NCI-H1048 (cell line): ENCODE data around the gene CADPS2.

Experiments
- DNase-seq: peaks from one replicate; lab custom pipeline; 2025; lab: John Stamatoyannopoulos, UW

Gene CADPS2

DNA sequence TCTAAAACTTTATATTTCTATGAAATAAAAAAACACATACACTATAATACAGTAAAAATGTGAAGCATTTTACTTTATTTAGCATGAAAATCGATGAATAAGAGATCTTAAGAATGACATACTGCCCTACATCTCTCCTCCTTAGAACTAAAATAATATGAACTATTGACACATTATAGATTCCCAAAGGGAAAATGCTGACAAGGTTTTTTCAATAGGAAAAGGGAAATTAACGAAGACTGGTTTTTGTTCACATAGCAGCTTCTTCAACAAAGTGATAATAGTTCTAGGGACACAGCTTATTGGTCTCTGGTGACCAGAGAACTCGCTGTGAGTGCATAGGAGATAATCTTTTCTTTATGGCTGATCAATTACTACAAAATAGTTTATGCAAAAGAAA is 523.8 kb downstream of the CADPS2 start:
- no peak for DNase-seq

DNA sequence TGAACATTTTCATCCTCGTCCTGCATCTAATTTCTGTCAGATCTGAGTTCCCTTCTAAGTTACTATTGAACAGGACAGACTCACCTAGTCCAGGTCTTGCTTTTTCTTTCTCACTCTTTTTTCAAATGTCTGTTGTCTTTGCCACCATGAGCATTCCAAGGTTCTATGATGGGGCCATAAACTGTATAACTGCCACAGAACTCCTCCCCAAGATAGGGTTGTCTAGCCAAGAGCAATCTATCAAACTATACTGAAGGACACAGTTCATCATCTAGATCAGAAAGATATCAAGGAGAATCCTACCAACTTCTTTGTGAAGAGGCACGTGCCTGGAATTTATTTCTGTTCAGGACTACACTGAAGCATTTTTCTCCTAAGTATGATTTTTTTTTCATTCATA is 531.6 kb downstream of the CADPS2 start:
- DNase-seq = no peak

DNA sequence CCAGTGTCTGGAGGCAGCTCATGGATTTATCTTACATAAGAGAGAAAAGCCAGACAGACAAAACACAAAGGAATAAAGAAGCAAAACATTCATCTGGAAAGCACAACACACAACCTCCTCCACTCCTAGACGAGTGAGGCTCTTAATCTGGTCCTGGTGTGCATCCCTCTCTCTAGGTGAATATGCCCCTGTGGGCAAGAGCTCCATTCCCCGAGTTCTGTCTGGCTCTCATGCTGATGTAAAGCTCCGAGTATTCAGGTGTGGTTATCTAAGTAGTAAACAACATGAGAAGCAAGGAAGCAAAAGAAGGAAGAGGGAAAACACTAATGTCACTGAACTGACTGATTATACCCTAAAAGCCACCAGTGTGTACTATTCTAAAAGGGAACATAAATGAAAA is 533.8 kb downstream of the CADPS2 start:
- no peak for DNase-seq

DNA sequence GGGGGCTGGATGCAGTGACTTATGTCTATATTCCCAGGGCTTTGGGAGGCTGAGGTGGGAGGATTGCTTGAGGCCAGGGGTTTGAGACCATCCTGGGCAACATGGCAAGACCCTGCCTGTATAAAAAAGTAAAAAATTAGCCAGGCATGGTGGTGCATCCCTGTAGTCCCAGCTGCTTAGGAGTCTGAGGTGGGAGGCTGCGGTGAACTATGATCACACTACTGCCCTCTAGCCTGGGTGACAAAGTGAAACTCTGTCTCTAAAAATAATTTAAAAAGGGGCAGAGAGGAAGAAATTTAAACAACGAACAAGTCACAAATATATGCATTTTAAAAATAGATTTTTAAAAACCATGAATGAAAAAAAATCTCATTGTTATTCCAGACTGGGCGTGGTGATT is 535.6 kb downstream of the CADPS2 start:
- DNase-seq = no peak

DNA sequence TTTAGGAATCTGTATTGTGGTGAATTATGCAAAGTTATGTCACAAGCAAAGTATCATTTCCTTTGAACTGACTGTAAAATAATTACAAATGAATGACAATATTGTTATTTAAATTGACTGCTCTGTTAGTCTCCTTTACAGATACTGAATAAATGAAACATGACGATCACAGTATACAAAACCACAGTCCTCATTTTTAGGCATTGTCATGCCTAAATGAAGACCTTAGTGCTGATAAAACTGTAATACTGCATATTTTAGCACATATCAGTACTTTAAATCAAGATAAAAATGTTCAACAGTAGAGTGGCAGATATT is 542.0 kb downstream of the CADPS2 start:
- no peak for DNase-seq

DNA sequence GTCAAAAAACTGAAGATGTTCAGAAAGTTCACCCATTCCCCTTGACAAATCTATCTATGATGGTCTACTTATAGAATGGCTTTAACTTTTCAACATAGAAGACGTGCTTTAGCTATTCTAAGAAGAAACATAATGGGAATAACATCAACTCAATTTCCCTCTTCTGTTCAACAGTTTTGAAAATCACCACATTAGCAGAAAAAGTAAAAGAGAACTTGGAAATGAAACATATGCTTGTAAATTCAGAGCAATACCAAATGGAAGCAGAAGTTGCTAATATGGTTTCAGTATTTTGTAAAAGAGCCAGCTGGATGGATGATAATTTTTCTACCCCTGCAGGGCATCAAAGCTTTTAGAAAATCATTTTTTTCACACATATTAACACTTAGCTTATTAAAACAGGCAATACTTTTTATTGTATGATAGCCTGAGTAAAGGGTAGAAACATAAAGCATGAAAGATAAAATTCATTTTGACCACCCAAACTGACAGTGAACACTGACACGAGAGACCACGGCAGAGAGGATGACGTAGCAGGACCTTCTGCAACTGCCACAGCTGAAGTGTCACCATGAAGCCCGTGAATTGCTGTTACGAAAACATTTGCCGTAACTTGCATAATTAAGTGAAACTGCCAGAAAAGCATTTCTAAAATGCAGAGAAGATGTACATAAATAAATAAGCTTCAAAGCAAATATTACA is 542.5 kb downstream of the CADPS2 start:
- DNase-seq = no peak

DNA sequence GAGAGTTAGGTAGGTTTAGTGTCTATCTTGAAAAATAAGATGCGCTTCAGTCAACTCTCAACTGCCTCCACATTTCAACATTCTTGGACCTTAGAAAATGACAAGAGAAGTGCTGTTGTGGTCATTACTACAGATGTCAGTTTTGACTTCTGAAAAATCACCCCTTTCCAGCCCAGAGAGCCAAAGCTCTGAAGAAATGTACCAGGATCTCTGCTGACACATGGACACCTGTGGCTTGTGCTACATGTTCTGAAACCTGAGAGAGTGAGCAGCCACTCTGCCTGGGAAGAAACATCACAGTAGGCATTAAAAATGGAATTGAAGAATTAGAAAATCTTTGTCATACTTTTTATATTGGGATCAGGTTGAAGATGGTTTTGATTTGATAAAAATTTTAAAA is 545.8 kb downstream of the CADPS2 start:
- DNase-seq = no peak

DNA sequence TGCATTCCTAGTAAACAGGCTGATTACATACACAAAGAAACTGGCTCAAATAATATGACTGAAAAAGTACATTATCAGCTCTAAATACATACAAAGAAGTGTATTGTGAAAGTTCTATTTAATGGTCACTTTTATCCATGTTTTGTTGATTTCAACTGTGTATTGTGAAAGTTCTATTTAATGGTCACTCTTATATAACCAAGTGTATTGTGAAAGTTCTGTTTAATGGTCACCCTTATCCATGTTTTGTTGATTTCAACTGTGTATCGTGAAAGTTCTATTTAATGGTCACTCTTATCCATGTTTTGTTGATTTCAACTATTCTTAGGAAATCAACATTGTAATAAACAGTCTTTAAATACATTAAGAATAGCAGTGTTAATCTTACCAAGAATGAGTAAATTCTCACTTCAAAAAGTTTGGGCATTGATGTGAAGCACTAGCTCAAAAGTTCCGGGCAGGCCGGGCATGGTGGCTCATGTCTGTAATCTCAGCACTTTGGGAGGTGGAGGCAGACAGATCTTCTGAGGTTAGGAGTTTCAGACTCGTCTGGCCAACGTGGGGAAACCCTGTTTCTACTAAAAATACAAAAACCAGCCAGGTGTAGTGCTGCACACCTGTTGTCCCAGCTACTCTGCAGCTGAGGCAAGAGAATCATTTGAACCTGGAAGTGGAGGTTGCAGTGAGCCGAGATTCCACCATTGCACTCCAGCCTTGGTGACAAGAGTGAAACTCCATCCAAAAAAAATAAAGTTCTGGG is 546.9 kb downstream of the CADPS2 start:
- DNase-seq = no peak

DNA sequence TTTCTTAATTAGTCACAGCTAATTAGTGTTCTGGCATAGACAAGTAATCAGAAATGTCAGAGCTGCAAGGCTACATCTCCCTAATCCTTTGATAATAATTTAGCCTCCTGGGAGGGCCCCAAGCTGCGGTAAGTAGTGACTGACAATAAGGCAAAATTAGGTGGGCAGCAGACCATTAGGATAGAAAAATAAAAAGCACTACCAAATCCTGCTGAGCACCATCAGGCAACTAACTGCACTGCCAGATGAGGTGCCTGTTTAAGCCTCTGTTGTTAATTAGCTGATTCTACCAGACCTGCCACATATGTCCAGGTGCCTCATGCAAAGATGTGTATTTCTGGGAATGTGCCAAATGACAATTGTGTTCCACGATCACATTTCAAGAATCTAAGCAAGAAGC is 549.2 kb downstream of the CADPS2 start:
- DNase-seq = no peak

DNA sequence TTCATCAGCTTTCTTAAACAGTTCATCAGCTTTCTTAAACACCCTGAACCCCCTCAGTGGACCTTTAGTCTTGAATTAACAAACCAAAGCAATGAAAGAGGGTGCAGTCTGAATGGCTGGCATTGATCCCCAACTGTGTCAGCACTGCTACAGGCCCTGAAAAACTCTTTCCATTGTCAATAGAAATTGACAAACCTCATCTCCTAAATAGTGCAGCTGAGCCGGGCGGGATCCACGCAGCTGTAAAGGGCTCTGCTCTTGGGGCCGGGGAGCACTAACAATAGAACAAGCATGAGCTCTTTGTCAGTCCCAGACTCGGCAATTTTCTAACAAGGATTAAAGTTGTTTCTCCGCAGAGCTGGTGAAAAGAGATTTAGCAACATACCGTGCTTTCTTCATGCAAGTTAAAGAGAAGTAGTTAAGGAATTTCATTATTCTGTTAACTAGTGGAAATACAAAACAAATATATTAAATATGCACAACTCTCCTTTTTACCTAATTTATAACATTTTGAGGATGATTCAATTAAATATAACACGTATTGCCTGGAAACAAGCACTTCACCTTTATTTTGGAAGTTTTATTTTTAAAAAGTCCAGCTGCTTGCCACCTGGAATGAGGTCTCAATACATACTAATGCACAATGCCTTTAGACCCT is 557.0 kb downstream of the CADPS2 start:
- DNase-seq = no peak

DNA sequence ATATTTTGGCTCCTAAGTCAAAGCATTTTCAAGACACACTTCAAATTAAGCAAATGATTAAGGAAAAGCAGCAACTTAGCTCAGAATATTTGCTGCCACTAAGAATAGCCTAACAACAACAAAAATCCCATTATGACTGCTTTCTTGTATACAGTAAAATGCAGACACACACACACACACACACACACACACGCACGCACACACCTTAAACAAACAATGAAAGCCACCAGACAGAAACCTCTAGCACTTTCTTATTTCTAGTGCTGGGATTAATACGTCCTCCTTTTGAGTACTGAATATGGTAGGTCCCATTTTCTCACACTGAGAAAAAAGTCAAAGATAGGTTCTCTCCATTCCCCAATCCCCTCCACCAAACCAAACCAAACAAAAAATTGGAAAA is 558.3 kb downstream of the CADPS2 start:
- no peak for DNase-seq

DNA sequence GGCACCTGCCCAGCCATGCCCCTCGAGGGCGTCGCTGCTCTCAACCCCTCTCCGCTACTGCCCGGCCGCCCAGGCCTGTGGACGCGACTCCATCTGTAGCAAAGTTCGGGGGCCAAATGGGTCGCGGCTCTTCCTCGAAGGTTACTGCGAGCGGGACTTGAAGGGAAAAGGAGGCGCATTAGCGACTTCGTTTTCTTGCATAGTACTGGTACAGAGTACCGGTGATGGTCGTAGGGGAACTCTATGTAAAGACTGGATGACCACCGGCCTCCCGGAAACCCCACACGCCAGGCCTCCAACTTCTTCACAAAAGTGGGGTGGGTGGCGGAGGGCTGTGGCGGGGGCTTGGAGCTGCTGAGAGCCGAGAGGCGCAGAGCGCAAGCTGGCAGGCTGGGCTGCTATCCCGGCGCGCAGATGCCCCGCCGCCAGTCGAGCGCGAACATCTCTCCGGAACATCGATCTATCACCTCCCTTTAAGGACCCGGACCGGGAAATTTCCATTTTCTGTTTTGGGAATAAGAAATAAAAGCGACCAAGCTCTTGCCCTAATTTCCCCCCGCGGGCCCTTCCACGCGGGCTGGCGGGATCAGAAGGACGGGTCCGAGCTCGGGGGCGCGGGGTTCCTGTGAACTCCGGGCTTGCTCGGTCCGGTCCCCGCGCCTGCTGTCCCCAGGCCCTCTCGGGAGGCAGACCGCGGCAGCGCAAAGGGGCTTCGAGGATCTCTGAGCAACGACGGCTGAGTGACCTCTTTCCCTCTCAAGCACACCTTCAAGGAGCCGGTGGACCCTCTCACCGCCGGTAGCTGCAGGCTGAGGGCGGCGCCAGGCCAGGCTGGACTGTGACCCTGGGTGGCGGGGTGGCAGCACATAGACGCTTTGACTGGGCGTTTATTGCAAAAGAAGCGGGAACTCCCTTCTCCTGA is 569.5 kb downstream of the CADPS2 start:
- no peak for DNase-seq

DNA sequence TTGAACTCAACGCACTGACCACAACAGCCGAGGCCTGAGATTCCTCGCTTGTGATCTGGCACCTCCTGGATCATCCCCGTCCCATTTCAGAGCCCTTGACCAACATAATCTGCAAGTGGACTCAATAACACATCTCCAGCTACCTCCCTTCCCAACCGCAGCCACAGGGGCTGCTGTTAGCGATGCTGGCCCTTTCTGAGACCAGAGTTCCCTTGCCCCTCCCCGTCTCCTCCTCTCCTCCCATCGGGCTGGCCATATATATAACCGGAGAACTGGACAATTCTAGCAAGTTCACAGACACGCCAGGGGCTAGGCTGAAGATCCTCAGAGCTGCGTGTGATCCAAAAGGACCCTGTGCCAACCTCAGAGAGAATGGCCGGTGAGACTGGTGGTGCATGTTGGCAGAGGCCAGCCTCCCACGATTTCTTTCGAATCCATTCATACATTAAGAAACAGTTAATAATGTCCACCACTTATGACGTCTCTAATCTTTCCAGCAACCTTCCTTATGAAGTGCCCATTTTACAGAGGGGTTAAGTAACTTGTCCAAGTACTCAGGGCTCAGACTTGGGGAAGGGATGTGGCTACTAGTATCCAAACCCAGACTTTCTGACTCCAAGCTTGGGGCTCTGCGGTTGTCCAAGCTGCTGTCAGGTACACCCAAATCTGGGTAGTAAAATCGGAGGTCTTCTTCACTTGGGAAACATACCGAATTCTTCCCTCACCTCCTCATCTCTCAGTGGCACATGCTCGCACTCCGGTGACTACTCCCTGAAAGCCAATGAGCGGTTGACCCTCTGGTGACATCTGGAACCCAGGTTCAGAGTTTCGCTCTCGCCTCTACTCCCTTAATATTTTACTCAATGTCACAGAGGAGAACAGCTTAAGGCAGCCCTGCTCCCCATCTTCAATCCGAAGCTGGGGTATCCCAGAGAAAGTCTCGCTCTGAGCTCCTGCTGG is 570.5 kb downstream of the CADPS2 start:
- no peak for DNase-seq

DNA sequence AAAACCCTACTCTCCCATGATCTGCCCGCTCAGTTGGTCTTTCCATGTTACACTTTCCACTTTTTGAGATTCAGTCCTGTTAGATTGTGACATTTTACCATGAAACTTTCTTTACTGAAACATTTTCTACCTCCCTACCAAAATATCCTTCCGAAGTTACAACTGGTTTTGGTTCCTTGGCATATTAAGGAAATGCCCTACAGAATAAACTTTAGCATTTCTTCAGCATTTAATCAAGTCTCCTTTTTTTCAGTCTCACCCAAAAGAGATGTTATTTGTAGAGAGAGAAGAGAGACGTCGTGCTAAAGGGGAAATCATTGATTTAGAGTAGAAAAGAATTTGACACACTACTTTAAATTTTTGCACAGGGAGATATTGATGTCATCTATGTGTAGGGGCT is 572.0 kb downstream of the CADPS2 start:
- DNase-seq = no peak

DNA sequence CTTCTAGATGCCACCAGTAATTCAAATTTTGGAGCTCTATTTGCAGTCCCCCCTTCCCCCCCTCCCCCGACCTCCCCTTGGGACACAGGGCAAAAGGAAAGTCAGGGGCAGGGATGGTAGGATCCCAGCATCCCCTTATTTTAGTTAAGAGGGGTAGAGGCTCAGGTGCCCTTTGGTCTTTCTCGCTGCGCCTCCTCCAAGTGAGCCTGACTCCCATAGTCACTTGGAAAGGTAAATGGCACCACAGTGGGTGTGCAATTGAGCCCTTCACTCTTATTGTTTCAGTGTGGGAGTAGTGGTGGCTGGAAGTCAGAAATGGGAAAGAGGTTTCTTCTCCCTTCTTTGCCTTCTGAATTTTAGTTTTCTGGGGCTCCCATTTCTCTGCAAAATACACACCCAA is 573.5 kb downstream of the CADPS2 start:
- DNase-seq = no peak

DNA sequence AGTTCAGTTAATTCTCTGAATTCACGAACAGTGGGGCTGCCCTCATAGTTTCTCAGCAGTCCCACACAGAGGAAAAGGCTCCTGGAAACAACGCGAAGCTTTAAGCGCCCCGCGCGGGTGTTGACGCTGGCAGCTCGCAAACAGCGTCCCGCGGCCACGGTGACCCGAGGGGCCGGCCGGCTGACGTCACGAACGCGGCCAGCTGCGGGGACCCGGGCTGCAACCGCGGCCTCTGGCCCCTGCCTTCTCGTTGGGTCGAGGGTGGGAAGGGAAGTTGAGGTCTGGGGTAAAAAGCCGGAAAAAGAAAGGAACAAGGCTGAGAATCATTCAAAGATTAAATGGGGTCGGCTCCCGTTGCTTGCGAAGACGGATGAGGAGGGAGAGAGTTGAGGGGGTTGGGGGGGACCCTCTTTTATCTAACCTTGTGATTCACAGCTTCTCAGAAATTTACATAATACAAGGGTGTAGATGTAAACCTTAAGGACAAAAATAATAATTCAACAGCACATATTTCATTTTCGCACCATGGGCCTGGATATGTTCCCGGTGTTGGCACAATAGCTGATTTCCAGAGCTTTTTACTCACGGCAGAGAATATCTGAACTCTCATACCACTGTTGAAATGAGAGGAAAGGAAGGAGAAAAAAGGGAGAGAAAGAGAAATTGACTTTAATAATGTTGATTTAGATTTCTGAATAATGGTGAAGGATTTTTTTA is 574.4 kb downstream of the CADPS2 start:
- DNase-seq = no peak

DNA sequence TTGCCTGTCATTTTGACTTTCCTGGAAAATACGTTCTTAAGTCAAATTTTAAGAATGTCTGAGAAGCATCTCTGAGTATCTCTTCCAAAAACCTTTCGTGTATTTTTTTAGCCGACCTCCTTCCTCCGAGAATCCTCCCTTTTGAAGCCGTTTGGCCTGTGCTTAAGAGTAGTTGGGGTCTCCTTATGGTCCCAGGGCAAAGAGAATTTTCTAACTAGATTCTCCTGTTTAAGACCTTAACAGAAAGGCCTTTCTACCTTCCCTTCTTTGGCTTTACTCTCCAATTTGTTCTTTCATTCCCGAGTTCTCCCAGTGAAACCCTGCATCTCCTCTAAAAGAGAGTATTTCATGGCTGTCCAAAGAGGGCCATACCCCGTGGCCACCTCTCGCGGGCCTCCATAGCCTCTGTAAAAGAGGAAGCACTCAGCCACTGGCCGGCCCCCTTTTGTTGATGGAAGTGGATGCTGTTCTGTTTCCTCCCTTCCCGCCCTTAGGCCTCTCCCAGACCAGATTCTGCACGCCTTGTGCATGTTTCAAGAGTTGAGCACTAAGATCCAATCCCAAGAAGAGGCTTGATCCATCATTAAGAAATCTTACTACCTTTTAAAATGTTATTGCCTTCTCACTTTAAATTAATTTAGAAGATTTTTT is 575.1 kb downstream of the CADPS2 start:
- DNase-seq = no peak

DNA sequence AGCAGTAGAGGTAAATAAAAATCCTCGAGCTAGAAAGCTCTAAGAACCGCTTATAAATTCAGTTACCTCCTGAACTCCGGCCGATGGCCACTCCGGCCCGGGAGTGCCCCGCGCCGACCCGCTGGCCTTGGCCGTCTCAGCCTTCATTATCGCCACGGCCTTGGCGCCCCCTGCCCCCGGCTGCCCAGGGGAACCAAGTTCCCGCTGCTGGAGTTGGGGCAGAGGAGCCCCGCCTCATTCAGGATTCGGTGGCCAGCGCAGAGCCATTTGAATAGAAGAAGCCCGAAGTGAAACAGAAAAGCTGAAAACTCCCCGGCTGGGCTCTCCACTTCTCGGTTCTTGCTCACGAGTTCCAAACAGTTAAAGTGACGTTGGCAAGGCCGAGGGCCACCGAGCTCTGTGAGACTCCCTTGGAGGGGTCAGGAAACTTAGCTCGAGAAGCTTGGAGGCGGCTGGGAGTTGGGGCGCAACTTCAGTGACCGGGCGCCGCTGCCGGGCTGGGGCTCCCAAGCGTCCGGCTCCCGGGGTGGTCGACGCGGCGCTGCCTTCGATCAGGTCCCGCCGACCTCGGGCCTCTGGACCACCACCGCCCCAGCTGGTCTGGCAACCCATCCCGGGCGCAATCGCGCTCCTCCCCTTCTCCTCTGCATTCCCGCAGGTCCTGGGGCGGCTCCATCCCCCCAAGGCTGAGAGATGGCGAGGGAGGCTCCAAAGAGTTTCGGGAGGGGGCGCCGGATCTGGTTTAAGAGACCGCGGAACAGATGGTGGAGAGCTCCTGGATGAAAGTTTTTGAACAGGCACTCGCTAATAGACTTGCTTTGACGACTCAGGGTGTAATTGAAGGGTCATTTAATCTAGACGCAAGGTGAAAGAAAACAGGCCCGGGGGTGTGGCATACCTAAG is 575.9 kb downstream of the CADPS2 start:
- no peak for DNase-seq

DNA sequence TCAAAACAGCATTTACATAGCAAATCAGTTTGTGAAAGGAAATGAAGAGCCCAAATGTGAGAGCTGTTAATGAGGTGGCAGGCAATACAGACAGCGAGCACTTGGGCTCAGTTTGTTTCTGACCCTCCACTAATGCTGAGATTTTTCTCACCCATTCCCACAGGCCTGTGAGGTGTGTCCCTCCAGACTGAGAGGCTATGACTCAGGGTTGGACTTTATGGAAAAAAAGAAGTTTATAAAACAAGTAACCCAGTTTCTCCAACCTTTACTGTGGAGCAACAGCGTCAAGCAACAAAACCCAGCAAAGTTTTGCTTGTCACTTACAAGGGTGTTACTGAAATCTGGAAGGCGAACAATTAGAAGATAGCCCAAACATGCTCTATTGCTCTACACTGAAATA is 576.8 kb downstream of the CADPS2 start:
- DNase-seq = no peak
